Uterus (tissue), 2 donors: ENCODE results near the gene VPS18.

Source experiments
- CTCF ChIP-seq, 4 experiments: fragments of 200-600 bp in 2 of 4; fragments of 450-650 bp in 2 of 4; sonication (generic) in 2 of 4; IDR thresholded peaks; one replicate each; pipeline ENCODE4 v1.5.1; 2016 to 2019; ENCODE audit warnings: antibody characterized with exemption in 4 of 4, mild to moderate bottlenecking in 2 of 4, moderate library complexity in 1 of 4
- POLR2A ChIP-seq, 2 donors: fragments of 450-650 bp; IDR thresholded peaks; one replicate each; pipeline ENCODE4 v1.6.1; 2016; ENCODE audit warnings: antibody characterized with exemption in 2 of 2, mild to moderate bottlenecking in 1 of 2, moderate library complexity in 1 of 2

GRCh38 chr15:40901053-40901443, 6.8 kb downstream of the VPS18 start:
- TF ChIP-seq CTCF (IDR thresholded peaks at IDR 0.05) (no peak), POLR2A (IDR thresholded peaks at IDR 0.05) (no peak)
